Kidney glomerular epithelial cell (primary cell): ENCODE results near the gene PLCL2.

ENCODE experiments used
- DNase-seq: peaks from one replicate; lab custom pipeline; 2025; lab: John Stamatoyannopoulos, UW

Gene PLCL2

DNA sequence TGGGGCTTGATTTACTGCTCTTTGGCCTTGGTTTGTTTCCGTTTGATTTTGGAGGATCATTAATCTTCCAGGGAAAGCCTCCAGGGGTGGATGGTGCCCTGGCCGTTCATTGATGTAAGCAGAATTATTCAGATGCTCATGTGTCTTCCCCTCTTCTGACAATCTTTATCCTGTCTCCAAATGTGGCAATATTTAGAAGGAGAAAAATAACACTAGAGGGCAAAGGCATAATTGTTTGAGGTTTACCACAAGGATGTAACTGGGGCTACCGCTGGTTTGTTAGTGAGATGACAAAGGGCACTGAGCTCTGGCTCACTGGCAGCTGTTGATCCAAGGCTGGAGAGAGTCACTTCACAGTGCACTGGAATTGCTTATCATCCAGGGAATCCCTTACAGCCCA is 18.2 kb upstream of the PLCL2 start:
- DNase-seq: peak; percentile 19

DNA sequence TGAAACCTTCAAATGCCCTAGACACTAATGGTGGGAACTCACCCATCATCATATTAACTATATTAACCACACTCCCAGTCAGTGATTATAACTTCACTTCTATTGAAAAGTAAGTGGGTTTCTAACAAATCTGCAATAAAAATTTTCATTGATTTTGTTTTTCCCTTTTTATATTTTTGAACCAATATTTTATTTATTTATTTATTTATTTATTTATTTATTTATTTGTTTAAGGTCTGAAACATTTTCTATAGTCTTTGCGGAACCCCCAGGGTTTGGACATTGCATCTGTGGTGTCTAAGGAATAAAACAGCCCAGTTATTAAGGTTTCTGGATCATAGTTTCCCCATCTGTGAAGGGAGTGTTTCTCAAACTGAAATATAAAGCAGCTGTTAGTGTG is 16.2 kb upstream of the PLCL2 start:
- DNase-seq: no peak

DNA sequence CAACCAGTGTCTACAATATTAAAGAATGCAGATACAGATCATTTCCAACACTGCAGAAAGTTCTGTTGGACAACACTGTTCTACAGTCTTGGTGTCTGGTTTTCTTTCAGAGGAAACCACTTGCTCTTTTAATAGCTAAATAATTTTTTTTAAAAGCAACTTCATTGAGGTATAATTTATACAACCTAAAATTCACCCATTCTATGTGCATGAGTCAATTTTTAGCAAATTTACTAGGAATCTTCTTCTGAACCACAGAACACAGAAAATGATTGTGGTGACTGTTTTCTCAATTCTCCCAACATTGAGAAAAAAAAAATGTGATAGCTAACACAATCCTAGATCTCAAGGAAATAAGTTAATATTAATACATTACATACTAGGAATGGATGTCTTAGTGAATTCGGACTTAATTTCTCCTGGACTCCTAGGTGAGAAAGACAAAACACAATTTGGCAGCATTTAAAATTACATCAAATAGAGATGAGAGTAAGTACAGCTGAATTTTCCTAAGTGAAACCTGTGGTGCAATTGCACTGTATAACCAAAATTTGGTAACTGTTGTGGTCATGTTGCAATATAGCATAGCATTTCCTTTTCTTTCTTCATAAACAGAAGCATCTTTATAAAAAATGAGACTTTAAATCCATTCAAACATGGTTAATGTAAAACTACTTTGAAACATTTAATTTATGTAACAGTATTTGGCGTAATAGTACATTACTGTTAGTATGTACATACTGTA is 15.3 kb upstream of the PLCL2 start:
- DNase-seq: no peak

DNA sequence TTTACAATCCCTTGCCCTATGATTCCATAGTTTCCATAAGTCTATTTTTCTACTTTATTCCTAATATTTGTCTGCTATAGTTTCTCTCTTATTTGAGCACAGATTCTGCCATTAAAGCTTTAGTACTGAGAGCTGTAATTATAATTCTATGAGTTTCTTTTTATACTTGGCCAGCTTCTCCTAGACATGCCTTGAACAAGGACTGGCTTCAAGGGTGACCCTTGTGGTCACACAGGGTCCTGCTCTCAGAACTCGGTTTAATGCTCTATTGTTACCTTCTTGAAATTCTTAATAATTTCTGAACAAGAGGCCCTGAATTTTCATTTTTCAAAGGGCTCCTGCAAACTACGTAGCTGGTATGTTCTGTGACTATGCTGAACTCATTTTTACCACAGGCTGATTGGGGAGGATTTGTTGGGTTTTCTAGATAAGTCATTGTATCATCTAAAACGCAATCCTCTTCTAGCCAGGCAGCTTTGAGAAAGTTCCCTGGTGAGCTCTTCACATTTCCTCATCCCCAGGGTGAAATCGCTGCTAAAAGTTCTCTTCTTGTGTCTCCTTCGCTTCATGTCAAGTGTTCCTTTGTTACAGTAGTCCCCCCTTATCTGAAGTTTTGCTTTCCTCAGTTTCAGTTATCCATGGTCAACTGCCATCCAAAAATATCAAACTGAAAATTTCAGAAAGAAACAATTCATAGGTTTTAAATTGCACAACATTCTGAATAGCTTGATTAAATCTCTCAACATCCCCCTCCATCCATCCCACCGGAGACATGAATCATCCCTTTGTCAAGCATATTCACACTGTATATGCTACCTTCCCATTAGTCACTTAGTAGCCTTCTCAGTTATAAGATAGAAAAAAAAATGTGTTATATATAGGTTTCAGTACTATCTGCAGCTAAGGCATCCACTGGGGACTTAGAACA is 12.6 kb upstream of the PLCL2 start:
- no peak for DNase-seq

DNA sequence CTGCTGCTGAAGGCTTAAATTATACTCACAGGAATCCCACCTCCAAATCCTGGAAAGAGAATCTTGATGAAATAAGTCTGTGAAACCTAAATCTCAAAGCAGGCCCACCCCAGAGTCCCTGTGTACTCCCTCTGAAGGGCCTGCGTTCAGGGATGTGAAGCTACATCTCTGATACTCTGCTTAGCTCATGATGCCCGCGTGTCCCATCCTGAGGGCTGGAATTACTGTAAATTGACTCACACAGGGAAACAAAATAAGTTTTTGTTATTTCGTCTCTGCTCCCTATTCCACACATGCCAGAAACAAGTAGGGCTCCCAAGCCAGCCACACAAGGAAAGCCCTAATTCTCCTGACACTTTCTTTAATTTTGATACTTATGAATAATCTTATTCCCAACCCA is 10.9 kb upstream of the PLCL2 start:
- no peak for DNase-seq

DNA sequence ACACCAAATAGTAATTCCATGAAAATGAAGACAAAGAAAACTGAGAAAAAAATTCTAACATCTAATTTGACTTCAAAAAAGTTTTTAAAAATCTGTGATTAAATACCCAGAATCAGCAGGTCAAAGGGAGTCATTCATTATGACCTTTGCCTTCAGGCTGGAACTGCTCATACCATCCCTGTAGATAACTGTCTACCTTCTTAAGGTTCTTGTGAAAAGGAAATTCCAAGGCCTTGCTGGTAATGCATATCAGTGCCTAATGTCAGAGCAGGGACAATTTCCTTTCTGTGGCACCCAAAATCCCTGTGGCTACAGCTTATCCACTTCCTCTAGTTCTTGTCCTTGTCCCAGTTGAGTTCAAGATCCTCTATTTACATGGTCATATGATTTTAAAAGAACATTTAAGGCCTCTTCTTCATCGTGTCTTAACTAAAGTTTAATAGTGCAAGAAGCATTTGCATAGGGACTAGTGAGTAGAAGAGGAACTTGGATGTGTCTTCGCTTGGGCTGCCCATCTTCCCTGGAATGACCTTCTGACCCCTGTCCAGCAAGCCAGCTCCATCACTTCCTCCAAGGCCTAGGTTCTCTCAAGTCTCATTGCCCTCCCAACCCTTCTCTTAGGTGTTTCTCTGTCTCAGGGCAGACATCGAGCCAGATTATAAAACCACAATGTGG is 8.7 kb upstream of the PLCL2 start:
- no peak for DNase-seq

DNA sequence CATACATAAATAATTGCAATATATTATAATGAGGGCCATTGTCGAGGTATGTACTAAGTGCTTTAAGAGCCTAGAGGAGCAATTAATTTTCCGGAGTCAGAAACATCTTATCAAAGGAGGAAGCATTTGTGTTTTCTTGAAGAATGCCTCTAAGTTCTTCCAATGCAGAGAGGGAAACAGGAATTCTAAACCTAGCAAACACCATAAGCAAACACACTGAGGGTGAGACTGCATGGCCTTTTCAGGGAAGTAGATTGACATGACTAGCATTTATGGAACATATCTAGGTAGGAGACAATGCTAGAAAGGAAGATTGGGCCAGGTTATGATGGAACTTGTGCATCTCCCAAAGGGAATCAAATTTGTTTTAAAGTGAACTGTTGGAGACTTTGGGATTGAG is 7.2 kb upstream of the PLCL2 start:
- no peak for DNase-seq

DNA sequence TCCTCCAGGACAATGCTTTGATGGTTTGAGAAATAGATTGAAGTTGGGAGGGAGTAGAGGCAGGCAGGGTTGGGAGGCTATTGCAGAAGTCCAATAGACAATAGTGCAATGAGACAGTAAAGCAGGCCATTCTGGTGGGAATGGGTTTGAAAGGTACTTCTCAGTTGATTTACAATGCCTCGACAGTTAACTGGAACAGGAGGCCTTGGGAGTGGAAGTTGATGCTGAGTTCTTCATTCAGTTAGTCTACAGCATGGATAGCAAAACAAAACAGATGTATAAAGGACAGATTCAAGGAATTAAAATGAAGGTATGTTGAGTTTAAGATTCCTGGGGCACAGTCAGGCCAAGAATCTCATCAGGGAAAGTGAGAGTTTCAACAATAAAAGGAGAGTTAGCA is 6.8 kb upstream of the PLCL2 start:
- DNase-seq: no peak

DNA sequence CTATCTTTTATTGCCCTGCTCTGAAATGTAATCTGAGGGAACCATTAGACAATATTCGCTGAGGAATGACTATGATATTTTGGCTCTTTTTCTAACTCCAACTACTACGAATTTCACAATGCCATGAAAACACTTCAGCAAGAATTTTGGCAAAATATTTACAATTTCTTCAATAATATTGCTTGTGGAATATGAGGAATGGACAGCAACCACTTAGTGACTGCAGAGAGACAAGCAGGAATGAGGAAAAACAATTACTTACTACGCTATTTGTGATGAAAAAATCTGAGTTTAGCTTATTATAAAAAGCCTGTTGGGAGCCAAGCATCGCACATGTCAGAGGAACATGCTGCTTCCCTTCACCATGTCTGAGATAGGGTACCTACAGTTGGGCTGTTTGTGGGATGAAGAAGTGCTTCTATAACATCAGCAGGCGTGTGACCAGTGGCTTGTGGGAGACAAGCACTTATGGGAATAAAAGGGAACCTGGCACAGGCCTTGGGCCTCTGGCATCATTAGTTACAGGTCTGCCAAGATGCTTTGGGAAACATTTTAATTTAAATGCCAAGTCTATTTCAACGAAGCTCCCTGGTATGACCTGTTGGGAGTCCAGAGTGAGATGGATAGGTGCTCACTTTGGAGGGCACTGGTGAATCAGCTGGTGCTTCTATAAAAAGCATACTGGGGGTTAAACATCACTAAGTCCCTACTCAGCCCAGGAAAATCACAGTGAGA is 2.7 kb upstream of the PLCL2 start:
- no peak for DNase-seq

DNA sequence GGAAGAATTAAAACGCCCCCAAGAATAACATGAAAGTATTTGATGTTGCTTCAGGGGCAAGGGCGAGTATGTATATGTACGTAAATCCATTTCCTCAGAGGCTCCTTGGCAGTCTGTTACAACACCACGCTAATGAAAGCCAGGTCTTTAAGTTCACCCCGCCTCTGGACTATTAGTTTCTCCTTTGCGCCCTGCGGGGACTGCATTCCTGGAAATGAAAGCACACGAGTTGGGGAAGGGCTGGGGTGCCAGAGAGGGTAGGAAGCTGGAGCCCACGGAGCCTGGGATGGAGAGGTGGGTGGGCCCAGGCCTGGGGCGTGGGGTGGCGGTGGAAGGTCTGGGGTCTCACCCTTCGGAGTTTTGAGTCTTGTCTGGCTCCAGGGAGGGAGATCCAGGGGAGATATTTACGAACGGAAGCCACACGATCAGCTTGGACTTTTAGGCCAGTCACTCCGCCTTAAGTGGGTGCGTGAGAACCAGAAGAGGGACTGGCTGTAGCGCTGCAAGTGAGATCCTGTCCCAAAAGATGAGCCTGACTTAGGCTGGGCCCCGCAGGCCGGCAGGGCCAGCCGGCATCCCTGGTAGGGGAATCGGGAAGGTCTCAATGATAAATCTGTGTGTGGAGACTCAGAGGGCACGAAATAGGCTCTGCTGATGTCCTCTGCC is 1.6 kb upstream of the PLCL2 start:
- no peak for DNase-seq

DNA sequence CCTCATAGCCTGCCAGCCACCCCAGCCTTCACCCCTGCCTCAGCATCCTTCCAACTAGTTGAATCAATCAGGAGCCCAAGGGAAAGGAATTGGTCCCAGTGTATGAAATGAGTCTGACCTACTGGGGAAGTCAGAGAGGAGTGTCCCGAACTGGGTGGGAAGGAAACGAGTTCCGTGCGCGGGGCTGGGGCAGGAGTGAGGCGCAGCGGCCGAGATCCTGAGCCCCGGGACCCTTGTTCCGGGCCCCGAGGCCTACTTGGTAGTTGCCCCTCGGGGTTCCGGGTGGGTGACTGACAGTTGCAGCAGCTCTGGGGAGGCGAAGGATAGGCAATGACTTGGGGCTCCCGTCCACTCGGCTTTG is 1.1 kb upstream of the PLCL2 start:
- DNase-seq: no peak

DNA sequence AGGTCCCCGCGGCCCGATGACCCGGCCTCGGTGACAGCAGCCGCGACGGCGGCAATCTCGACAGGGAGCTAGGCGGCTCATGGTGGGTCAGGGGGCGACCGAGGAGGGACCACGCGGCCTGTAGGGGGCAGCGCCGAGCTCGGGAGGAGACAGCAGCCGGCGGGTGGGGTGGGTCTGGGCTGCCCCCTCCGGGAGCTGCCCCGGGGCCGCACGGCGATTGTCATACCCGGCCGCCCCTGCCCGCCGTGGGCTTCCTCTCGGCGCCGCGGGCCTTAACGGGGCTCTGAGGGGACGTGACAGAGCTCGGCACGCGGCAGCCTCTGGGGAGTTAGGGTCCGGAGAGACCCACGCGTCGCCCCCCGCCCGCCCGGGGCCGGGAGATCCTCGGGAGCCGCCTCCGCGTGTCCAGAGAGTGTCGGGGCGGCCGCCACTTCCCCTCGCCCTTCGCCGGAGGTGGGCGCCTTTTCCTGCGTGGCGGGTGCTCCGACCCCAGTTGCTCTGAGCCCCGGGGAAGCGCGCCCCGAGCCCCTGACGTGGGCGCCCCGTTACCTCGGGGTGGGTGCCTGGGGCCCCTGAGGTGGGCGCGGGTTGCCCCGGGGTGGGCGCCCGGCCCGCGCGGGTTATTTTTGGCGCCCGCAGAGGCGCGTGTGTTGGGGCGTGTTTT is 539 bp upstream of the PLCL2 start:
- no peak for DNase-seq

DNA sequence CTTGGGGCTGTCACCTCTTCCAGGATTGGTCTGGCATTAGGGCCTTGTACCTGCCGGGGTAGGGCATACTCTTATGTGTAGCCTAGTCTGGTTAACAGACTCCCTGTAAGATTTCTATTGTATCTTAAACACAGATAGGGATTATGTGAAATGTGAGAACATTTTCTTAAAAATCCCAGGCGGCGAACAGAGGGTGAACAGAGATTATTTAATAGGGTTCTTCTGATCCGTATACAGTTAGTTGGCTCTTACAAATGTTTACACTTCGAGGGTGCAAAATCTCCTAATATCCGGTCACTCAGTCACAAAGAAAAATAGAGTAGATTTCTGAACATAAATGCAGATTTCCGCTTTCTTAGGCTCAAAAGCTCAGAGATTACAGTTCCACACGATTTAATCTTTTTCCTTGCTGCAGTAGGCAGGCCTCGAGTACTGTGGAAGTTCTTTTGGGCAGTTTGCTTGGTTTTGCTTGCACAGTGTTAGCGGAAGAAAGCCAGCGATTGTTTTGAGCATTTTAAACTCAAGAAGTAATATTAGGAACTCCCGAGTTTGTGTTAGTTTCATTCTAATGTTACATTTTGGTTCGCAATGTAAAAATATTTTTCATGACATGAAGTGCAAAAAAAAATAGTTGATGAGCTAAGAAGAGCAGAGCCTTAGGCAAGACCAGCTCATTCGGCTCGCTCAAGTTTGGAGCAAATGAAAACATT is 993 bp downstream of the PLCL2 start:
- no peak for DNase-seq

DNA sequence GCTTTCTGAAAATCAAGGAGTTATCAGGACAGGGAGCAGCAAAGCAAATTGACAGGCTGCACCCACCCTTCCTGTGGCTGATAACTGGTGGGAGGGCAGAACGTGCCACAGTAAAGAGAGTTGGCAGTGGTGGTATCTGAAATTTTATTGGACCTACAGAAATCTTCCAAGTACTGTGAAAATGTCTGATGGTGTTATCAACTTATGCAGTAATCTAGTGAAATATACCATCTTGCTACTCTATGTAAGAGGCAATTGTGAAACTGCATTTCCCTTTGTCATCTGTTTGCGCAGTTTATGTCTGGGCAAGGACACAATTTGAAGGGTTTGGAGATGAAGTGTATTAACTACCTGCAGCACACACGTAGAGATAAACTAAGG is 1.5 kb downstream of the PLCL2 start:
- DNase-seq: no peak

DNA sequence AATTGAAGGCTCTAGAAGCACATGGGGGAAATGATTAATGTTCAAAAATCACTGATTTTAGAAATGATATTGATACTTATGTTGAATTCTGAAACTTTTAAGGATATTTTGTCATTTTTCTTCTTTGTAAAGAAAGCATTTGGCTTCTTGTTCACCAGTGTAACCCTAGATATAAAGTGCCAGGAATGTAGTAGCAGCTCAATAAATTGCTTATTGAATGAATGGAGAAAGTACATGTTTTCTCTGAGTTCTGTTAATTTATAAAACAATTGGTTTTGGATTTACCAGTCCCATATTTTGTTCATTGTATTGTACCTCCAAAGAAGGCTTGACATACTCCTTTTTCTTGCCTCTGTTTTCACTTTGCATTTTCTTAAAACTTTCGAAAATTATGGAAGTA is 2.4 kb downstream of the PLCL2 start:
- no peak for DNase-seq

DNA sequence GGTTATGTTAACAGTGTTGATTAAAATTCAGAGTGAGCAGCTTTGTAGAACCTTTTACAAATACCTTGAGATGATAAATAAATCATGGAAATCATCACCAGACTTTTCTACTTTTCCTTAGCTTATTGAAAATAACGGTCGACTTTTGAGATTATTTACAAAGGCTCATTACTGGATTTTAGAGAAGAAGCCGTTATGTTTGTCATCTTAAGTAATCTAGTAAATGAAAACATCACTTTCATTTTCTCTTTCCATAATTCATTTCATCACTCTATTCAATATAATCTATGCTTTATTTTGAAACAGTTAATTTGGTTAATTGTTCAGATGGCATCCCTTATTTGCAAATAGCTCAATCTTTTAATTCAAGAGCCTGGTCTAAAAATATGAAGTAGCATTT is 3.6 kb downstream of the PLCL2 start:
- no peak for DNase-seq

DNA sequence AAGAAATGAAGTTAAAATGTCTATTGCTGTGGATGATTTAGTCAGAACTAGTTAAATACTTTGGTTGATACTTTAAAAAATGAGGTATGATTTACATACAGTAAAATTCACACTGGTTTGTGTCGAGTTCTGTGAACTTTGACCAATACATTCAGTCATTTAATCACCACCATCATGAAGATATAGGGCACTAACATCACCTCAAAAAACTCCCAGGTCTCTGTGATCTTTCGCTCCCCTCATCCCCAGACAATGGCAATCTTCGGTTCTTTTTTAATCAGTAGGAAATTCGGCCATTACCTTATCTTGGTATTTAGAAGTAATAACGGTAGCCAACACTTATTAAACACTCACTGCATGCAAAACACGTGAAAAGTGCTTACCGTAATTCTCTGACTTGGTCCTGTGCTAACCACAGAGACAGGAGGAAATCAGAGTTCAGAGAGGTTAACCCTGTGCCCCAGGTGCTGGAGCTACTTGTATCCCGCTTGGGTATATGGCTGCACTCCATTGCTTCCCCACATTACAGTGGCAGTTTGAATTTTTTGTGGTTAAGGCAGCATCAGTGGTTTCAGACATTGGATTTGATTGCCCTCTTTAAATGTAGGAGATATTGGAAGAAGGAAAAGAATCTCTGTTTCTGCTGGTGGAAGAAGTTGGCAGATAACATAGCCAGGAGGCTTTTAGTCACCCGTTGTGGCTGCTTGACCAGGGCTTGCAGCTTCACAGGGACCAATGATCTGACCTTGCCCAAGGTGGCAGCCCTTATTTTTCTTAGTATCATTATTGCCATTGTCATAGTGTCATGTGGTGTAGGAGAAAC is 4.2 kb downstream of the PLCL2 start:
- no peak for DNase-seq

DNA sequence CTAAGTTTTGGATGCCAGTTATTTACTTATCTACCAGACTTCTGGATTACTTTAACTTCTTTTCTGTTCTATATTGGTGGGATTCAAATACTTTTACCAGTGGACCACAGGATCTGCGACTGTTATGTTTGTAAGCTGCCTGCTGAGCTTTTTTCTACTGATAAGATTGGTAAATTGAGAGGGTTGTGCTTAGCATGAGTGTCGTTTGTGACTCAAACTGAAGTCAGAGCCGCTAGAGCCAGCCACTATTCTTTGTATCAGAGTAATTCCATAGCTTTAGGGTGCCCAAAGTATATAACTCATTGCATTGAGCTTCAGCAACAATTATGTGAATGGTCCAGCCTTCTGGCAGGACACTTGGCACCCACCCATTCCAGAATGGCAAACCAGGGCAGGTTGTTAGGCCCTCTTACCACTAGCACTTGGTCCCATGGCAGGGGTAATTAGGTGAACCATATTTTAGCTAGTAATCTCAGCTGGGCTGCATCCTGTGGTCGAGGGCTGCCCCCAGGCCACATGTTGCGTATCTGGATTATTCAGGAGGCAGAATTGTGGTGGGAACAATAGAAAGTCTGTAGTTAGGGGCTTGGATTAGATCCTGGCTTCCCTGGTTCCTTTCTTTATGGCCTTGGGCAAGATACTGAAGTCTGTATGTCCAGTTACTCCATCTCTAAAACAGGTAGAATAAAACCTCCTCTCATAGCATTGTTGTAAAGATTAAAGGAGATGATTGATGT is 6.0 kb downstream of the PLCL2 start:
- no peak for DNase-seq

DNA sequence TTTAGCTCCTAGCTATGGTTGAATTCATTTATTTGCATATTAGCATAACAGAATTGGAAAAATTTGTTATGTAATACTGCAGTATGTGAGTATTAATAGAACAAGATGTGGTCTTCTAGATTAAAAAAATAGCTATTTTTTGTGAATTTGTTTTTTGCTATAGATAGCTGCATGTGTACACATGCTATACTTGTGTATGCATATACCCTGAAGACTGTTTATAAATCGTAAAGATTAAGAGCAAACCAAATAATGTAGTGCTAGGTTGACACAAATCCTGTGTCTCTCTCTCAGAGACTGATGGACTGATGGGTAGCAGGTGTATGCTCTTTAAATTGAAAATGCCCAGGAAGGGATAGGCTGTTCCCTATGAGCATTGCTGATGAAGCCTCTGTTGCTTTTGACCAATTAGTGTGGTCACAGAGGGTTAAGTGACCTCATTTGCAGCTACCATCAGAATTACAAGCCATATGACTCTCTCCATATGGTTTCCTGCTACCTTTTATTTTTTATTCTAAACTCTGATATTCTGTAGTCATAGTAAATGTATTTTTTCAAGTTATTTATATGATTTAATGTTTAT is 9.0 kb downstream of the PLCL2 start:
- no peak for DNase-seq
